Testis (tissue), 3 donors: ENCODE results near the gene NUDT16. TPM values are rescaled to one million over a fixed set of nuclear protein-coding genes. Genes with fewer than 3 reads are reported as not detected.

Source experiments
- DNase-seq: peaks from one replicate; pipeline ENCODE4 v3.0.0-alpha.2; 2019
- H3K27ac ChIP-seq, 2 donors: fragments of 200-600 bp; sonication (generic); one replicate each; pipeline ENCODE4 v1.5.1; 2019
- H3K27me3 ChIP-seq: fragments of 200-600 bp; sonication (generic); one replicate; pipeline ENCODE4 v1.5.1; 2019
- H3K36me3 ChIP-seq: fragments of 200-600 bp; sonication (generic); one replicate; pipeline ENCODE4 v1.5.1; 2017; ENCODE audit warnings: low read depth; ENCODE audit errors: missing control alignments
- H3K4me1 ChIP-seq: fragments of 200-600 bp; sonication (generic); one replicate; pipeline ENCODE4 v1.5.1; 2019
- H3K4me3 ChIP-seq, 2 donors: fragments of 200-600 bp; sonication (generic); one replicate each; pipeline ENCODE4 v1.5.1; 2017 to 2019
- H3K9me3 ChIP-seq: fragments of 200-600 bp; sonication (generic); one replicate; pipeline ENCODE4 v1.5.1; 2017
- CTCF ChIP-seq, 3 experiments: fragments of 450-650 bp in 2 of 3; fragments of 200-600 bp in 1 of 3; sonication (generic) in 1 of 3; IDR thresholded peaks; one replicate each; pipeline ENCODE4 v1.5.1; 2016 to 2019; ENCODE audit warnings: antibody characterized with exemption in 3 of 3, mild to moderate bottlenecking in 2 of 3, moderate library complexity in 1 of 3
- POLR2A ChIP-seq: fragments of 450-650 bp; IDR thresholded peaks from one replicate; pipeline ENCODE4 v1.6.1; 2017; ENCODE audit warnings: antibody characterized with exemption, mild to moderate bottlenecking, moderate library complexity
- WGBS, 2 donors: methylation state at CpG; one replicate each; pipeline ENCODE4 v1.1.5; 2018; 5-methylcytosine and 5-hydroxymethylcytosine counted together
- intact Hi-C: fragments of 100-400 bp; cut with DNase I; formaldehyde crosslinking; loops from one replicate; pipeline ENCODE4 v1.15.1; 2023; ENCODE audit warnings: low total_unique reads
- polyA plus RNA-seq: library from polyadenylated mRNA; stranded (reverse); fragments of 350-450 nt; fragmentation: Illumina TruSeq; extraction: RNeasy Lipid Tissue Mini Kit (QIAGEN cat#74804); gene quantifications from one replicate; pipeline ENCODE4 v1.2.3, GENCODE V29; 2014; ENCODE audit warnings: low read depth, low replicate concordance; ENCODE audit not compliant: insufficient read depth
- total RNA-seq, 2 donors: library from RNA; depleted of rRNA; stranded (reverse); fragments of >200 nt; gene quantifications; one replicate each; pipeline ENCODE4 v1.2.3, GENCODE V29; 2016

The NUDT16 gene
- total and polyA plus RNA-seq, 3 donors from 2014 or later = 20.6 to 26.4 (median 20.8) TPM

GRCh38 chr3:131406274-131406673 lies 24.7 kb downstream of the NUDT16 start:
- Histone ChIP-seq H3K36me3 (no peaks in the 10 kb centered on the region), H3K27me3 (no peaks in the 10 kb centered on the region), H3K9me3 (no peaks in the 10 kb centered on the region), H3K4me3 (no peak overlapping the region), H3K4me1 (no peaks in the 10 kb centered on the region), H3K27ac (no peak overlapping the region)
- intact Hi-C loops = no loop called here
- DNase-seq = no peak
- TF ChIP-seq POLR2A = no peak
- 51 to 59% methylated on average over 2 of the region's 2 CpGs for WGBS, 2 donors

- intact Hi-C loops = no loop called here
- Histone ChIP-seq H3K9me3 (no peaks in the 10 kb centered on the region), H3K27ac (no peak overlapping the region), H3K27me3 (no peaks in the 10 kb centered on the region), H3K36me3 (no peaks in the 10 kb centered on the region), H3K4me1 (no peaks in the 10 kb centered on the region), H3K4me3 (no peak overlapping the region)
- WGBS, 2 donors = 52 to 72% methylated on average over 2 of the region's 2 CpGs
- no peak for TF ChIP-seq CTCF (IDR thresholded peaks at IDR 0.05)
- TF ChIP-seq POLR2A = no peak
- no peak for DNase-seq
Observed at GRCh38 chr3:131417751-131418150, 36.2 kb downstream of the NUDT16 start.

- no peak overlapping the region for H3K27ac ChIP-seq
- H3K36me3 ChIP-seq = no peaks in the 10 kb centered on the region
- H3K4me3 ChIP-seq = no peak overlapping the region
- H3K9me3 ChIP-seq = no peaks in the 10 kb centered on the region
- DNase-seq = no peak
- intact Hi-C loops = no loop called here
- no peaks in the 10 kb centered on the region for H3K27me3 ChIP-seq
- WGBS, 2 donors = 87 to 92% methylated on average over 1 of the region's 1 CpG
- no peaks in the 10 kb centered on the region for H3K4me1 ChIP-seq
- no peak for TF ChIP-seq POLR2A
- no peak for TF ChIP-seq CTCF (IDR thresholded peaks at IDR 0.05)
Observed at GRCh38 chr3:131421301-131421700, 39.7 kb downstream of the NUDT16 start.

GRCh38 chr3:131421957-131422498 lies 40.5 kb downstream of the NUDT16 start:
- Histone ChIP-seq H3K36me3 (no peaks in the 10 kb centered on the region), H3K9me3 (no peaks in the 10 kb centered on the region), H3K27me3 (no peaks in the 10 kb centered on the region), H3K27ac (no peak overlapping the region), H3K4me3 (no peak overlapping the region), H3K4me1 (no peaks in the 10 kb centered on the region)
- TF ChIP-seq POLR2A = no peak
- TF ChIP-seq CTCF (IDR thresholded peaks at IDR 0.05) = no peak
- DNase-seq = no peak
- intact Hi-C loops = no loop called here

- TF ChIP-seq POLR2A (no peak), CTCF (IDR thresholded peaks at IDR 0.05) (no peak)
- Histone ChIP-seq H3K9me3 (no peaks in the 10 kb centered on the region), H3K27ac (no peak overlapping the region), H3K4me3 (no peak overlapping the region), H3K27me3 (no peaks in the 10 kb centered on the region), H3K36me3 (no peaks in the 10 kb centered on the region), H3K4me1 (no peaks in the 10 kb centered on the region)
- intact Hi-C loops = no loop called here
- WGBS, 2 donors = 44 to 51% methylated on average over 2 of the region's 2 CpGs
- no peak for DNase-seq
Observed at GRCh38 chr3:131427226-131427625, 45.7 kb downstream of the NUDT16 start.
